ENCODE data around the gene KIAA0408. TPM values are rescaled to one million over a fixed set of nuclear protein-coding genes. Genes with fewer than 3 reads are reported as not detected.

KIAA0408 gene
- total RNA-seq, 2 experiments from 2014 or later, result 1.0 to 1.3 TPM

GRCh38 chr6:127441881-127442280 is 17.3 kb downstream of the KIAA0408 start:
- CTCF ChIA-PET, result no interaction called here
- Histone ChIP-seq H3K36me3 (ENCODE audit: insufficient read depth, low read length) (no peaks in the 10 kb centered on the region), H3K4me1 (ENCODE audit: insufficient read depth, low read length) (no peaks in the 10 kb centered on the region), H3K27ac (ENCODE audit: low read depth in 1 of 2, low read length in 2 of 2) (no peak overlapping the region), H3K9me3 (ENCODE audit: control insufficient read depth in 1 of 2, insufficient read depth in 1 of 2, low read length in 2 of 2) (no peaks in the 10 kb centered on the region), H3K4me3 (ENCODE audit: low read length) (no peak overlapping the region), H3K27me3 (ENCODE audit: control insufficient read depth in 1 of 2, insufficient read depth in 2 of 2, low read length in 2 of 2) (peaks cover 0 to 3% of the 10 kb centered on the region in 2 experiments)
- POLR2A ChIA-PET, result no interaction called here
- H3K4me3 Mint-ChIP-seq, result no peak overlapping the region
- H3K27me3 Mint-ChIP-seq, result peaks cover 14% of the 10 kb centered on the region
- TF ChIP-seq, protein P1, sequence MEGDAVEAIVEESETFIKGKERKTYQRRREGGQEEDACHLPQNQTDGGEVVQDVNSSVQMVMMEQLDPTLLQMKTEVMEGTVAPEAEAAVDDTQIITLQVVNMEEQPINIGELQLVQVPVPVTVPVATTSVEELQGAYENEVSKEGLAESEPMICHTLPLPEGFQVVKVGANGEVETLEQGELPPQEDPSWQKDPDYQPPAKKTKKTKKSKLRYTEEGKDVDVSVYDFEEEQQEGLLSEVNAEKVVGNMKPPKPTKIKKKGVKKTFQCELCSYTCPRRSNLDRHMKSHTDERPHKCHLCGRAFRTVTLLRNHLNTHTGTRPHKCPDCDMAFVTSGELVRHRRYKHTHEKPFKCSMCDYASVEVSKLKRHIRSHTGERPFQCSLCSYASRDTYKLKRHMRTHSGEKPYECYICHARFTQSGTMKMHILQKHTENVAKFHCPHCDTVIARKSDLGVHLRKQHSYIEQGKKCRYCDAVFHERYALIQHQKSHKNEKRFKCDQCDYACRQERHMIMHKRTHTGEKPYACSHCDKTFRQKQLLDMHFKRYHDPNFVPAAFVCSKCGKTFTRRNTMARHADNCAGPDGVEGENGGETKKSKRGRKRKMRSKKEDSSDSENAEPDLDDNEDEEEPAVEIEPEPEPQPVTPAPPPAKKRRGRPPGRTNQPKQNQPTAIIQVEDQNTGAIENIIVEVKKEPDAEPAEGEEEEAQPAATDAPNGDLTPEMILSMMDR (IDR thresholded peaks at IDR 0.05), result no peak
- no peak overlapping the region for H3K27ac Mint-ChIP-seq
- intact Hi-C loops (cut with DNase I, micrococcal nuclease), result no loop called here
- no peaks in the 10 kb centered on the region for H3K9me3 Mint-ChIP-seq
- no peak for ATAC-seq (ENCODE audit: poor library complexity)
- no peaks in the 10 kb centered on the region for H3K36me3 Mint-ChIP-seq (ENCODE audit: low read depth)
- no peaks in the 10 kb centered on the region for H3K4me1 Mint-ChIP-seq (ENCODE audit: low read depth)
- no peak for DNase-seq

GRCh38 chr6:127439718-127440117 is 19.5 kb downstream of the KIAA0408 start:
- intact Hi-C loops (cut with DNase I, micrococcal nuclease), result no loop called here
- H3K27me3 Mint-ChIP-seq, result peaks cover 17% of the 10 kb centered on the region
- no peaks in the 10 kb centered on the region for H3K36me3 Mint-ChIP-seq (ENCODE audit: low read depth)
- H3K4me3 ChIP-seq (ENCODE audit: low read length), result no peak overlapping the region
- H3K9me3 ChIP-seq (ENCODE audit: control insufficient read depth in 1 of 2, insufficient read depth in 1 of 2, low read length in 2 of 2), result no peaks in the 10 kb centered on the region
- ATAC-seq (ENCODE audit: poor library complexity) (no peak), DNase-seq (no peak)
- no peak overlapping the region for H3K27ac Mint-ChIP-seq
- ChIA-PET POLR2A (no interaction called here), CTCF (interaction anchor here (0.7 kb wide), 1 partner anchor 214 kb away, joined by 3 read pairs; no protein-coding TSS in a partner anchor)
- no peaks in the 10 kb centered on the region for H3K4me1 Mint-ChIP-seq (ENCODE audit: low read depth)
- no peaks in the 10 kb centered on the region for H3K27me3 ChIP-seq (ENCODE audit: control insufficient read depth in 1 of 2, insufficient read depth in 2 of 2, low read length in 2 of 2)
- no peak overlapping the region for H3K27ac ChIP-seq (ENCODE audit: low read depth in 1 of 2, low read length in 2 of 2)
- H3K4me3 Mint-ChIP-seq, result no peak overlapping the region
- H3K4me1 ChIP-seq (ENCODE audit: insufficient read depth, low read length), result no peaks in the 10 kb centered on the region
- H3K9me3 Mint-ChIP-seq, result no peaks in the 10 kb centered on the region
- TF ChIP-seq, protein P1 (IDR thresholded peaks at IDR 0.05), result no peak
- no peaks in the 10 kb centered on the region for H3K36me3 ChIP-seq (ENCODE audit: insufficient read depth, low read length)

GRCh38 chr6:127436578-127437110 is 22.5 kb downstream of the KIAA0408 start:
- Histone ChIP-seq H3K9me3 (ENCODE audit: control insufficient read depth in 1 of 2, insufficient read depth in 1 of 2, low read length in 2 of 2) (no peaks in the 10 kb centered on the region), H3K27me3 (ENCODE audit: control insufficient read depth in 1 of 2, insufficient read depth in 2 of 2, low read length in 2 of 2) (no peaks in the 10 kb centered on the region), H3K4me3 (ENCODE audit: low read length) (no peak overlapping the region), H3K36me3 (ENCODE audit: insufficient read depth, low read length) (no peaks in the 10 kb centered on the region), H3K27ac (ENCODE audit: low read depth in 1 of 2, low read length in 2 of 2) (no peak overlapping the region), H3K4me1 (ENCODE audit: insufficient read depth, low read length) (no peaks in the 10 kb centered on the region)
- Mint-ChIP-seq H3K36me3 (ENCODE audit: low read depth) (no peaks in the 10 kb centered on the region), H3K4me1 (ENCODE audit: low read depth) (no peaks in the 10 kb centered on the region), H3K27ac (no peak overlapping the region), H3K4me3 (no peak overlapping the region), H3K27me3 (peaks cover 12% of the 10 kb centered on the region), H3K9me3 (no peaks in the 10 kb centered on the region)
- intact Hi-C loops (cut with DNase I, micrococcal nuclease), result no loop called here
- ChIA-PET CTCF (no interaction called here), POLR2A (no interaction called here)
- DNase-seq (no peak), ATAC-seq (ENCODE audit: poor library complexity) (no peak)
- TF ChIP-seq, protein P1 (IDR thresholded peaks at IDR 0.05), result no peak

All from CD4-positive, alpha-beta T cell (primary cell).